Measurements from ENCODE around the gene GPHN.
A peak's percentile ranks its signal among the peaks of the same experiment; 100 is the strongest.

GPHN gene

GRCh38 chr14:67071506-67071905 is 563.6 kb downstream of the GPHN start:
- DNase-seq = peak; percentile 7

DNA sequence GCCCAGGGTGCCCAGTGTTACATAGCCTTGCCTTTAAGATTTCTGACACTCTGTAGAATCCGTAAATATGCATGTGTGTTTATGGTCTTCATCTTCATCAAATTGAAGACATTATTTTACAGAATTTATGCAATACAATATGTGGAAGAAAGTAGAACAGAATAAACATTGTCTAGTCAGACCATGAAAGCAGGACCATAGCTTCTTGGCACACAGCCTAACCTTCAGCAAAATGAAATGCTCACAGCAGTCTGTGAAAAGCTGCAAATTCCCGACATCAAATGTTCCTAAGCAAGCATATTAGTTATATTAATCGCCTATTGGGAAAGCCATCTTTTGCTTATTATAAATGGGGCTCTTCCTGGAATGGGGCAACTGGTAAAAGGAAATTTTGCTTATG is 570.0 kb downstream of the GPHN start:
- DNase-seq = no peak

DNA sequence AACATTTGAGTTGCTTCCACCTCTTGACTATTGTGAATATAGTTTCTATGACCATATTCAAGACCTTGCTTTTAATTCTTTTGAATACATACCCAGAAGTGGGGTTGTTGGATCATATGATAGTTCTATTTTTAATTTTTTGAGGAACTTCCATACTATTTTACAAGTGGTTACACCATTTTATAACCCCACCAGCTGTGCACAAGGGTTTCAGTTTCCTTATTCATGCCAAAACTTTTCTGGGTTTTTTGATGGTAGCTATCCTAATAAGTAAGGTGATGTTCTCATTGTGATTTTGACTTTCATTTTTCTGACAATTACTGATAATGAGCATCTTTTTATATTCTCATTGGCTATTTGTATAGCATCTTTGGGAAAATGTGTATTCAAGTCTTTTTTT is 571.9 kb downstream of the GPHN start:
- DNase-seq = no peak

DNA sequence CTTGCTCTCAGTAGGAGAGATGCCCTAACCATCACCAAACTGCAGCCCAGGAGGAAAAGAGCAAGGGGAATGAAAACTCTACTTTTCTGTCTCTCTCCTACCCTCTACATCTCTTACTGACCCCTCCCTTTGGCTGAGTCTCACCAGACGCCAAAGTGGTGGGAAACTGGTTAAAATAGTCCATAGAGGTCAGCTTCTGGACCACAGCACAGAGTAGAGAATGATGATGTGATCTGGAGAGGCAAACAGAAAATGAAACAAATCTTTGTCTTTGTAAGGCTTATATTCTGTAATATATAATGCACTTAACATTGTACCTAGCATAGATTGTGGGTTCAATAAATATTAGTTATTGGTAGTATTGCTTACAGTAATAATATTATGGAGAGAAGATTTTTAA is 600.3 kb downstream of the GPHN start:
- DNase-seq = no peak

DNA sequence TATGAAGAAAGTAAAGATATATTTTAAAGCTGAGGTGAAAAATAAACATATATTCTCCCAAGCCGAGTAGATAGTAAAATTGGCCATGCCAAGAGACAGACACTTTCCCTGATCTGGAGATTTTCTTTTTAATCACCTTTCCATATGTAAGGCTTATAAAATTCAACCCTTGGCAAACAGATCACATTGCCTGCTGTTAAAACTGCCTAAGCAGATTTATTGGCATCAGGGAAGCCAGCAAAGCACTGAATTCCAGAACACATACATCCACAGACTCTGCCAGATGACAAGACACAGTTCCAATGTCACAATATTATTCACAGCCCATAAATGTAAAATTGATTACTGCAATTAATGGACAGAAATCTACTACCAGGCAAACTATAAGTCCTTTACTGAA is 603.1 kb downstream of the GPHN start:
- no peak for DNase-seq

DNA sequence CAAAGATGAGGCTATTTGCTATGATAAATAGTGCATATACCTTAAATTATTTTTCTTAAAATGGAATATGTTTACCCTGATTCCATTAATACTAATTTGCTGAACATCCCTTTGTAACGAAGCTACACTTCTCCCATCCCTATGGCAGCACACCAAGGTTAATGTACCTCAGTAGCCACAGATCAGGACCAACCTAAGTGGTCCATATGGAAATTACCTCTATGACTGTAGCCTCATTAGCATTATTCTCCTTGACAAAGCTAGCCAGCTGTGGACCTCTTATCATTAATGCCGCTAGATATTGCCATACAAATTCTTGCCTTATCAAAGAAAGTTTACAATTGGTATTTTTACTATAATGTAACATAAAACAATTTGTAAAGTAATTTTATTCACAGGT is 604.4 kb downstream of the GPHN start:
- DNase-seq = no peak

DNA sequence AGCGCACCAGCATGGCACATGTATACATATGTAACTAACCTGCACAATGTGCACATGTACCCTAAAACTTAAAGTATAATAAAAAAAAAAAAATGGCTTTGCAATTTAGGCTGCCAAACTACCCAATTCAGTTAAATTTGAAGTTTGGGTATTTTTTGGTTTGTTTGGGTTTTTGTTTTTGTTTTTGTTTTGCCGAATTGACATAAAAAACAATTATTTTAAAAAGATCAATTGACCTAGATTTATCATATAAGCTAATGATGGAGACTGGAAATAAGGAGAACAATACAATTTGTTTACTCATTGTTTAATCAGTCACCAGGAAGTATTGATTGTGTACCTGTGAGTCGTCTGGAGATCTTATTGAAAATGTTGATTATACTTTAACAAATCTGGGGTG is 619.2 kb downstream of the GPHN start:
- DNase-seq = no peak

GRCh38 chr14:67129768-67130167 is 621.8 kb downstream of the GPHN start:
- no peak for DNase-seq

GRCh38 chr14:67131691-67132090 is 623.7 kb downstream of the GPHN start:
- DNase-seq = no peak

- no peak for DNase-seq
Observed at GRCh38 chr14:67133144-67133543, 625.2 kb downstream of the GPHN start.

DNA sequence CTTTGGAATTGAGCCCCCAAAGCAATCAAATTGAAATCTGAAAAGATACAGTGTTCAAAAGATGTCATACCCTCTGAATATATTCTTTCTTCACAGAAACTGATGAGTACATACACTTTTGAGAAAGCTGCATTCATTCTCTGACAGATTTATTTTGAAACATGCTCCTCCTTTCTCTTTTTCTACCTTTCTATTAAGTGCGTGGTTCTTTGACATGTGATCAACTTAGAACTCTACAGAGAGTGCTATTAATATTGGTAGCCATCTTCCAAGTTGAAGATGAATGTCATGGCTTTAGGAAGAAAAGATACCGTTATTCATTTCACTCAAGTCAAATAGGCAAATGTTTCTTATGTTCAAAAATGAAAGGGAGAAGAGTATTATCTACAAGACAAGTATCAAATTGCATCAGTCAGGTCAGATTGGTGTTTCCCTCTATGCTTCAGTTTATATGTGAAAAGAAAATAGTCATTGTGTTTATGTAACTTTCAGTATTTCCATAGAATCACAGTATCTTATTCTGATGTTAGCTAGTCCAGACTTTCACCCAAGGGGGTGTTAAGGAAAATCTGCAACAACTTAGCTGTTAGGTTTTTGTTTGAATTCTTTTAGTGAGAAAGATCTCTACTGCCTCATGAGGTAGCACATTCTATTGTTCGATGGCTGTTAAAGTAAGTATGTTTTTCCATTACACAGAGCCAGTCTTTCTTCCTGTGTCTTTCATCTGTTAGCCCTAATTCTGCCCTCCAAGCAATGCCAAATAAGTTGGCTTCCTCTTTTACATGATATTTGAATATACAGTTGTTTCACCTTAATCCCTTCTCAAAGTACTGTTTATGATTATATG is 625.9 kb downstream of the GPHN start:
- DNase-seq = no peak

DNA sequence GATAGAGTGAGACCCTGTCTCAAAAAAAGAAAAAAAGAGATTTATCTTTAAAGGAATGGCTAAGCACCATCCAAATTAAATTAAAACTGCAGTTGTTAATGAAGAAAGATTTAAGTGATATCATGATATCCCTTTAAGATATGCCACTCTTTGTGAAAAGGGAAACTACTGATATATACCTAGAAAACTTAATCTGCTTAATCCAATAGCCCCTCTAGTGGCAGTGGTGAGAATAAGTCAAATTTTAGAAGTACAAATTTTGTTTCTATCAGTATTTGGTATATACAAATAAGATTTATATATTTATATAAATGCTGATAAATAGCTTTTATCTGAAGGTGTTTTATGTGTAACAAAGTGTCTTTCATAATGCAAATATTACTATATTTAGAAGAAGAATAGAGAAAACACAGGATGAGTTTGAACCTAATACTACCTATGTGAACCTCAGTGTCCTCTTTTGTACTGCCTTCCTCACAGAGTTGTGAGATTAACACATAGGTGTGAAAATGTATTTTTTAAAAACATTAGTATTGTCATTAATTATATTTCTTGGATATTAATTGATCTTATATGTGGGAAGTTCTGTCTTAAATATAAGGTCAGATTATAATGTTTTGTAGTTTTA is 629.9 kb downstream of the GPHN start:
- peak; percentile 51 for DNase-seq

DNA sequence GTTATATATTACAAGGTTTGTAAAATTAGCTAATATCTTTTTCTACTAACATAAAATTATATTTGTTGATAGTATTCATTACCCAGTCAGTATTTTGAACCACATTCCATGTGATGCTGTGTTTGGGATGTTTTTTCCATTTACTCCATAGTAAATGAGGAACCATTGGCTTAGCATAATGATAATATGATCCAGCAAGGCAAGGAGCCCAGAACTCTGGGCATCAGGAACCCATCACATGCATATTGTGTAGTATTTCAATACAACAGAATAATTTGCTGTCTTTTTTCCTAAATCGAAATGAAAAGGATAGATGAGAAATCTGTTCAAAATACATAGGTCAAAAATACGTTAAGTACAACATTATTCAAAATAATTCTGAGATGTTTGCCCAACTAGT is 632.6 kb downstream of the GPHN start:
- DNase-seq = no peak

GRCh38 chr14:67141146-67141900 is 633.4 kb downstream of the GPHN start:
- DNase-seq = no peak

GRCh38 chr14:67151082-67151666 is 643.2 kb downstream of the GPHN start:
- DNase-seq = no peak

DNA sequence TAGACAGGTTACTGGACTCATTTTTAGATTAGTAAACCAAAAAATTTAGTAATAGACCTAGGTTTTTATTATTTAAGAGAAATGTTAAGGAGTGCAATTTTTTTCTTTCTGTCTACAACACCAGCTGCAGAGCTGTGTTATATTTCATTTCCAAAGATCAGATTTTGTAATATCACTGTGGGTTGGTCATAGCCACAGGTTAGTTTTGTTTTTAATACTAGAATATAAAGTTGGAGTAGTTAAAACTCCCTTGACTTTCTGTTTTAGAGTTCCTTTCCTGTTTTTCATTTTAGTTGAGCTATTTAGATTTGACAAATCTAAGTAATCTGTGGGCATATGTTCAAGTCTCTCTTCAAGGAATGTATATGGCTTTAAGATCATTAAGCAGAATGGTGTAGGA is 650.6 kb downstream of the GPHN start:
- DNase-seq = no peak

GRCh38 chr14:67162385-67162784 is 654.4 kb downstream of the GPHN start:
- DNase-seq = no peak

DNA sequence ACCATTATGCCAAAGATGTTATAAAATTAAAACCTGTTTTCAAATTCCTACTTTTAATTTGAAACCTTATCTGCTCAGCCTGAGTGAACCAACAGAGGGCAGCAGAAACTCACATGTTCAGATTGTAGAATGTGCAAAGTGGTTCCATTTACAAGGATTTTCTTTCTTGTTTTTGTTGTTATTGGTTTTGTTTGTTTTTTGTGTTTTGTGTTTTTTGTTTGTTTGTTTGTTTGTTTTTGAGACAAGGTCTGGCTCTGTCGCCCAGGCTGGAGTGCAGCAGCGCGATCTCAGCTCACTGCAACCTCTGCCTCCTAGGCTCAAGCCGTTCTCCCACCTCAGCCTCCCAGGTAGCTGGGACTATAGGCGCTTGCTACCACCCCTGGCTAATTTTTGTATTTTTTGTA is 658.5 kb downstream of the GPHN start:
- peak; percentile 75 for DNase-seq

GRCh38 chr14:67167420-67168109 is 659.6 kb downstream of the GPHN start:
- no peak for DNase-seq

- no peak for DNase-seq
Observed at GRCh38 chr14:67168110-67168441, 660.1 kb downstream of the GPHN start.

- DNase-seq = peak; percentile 33
Observed at GRCh38 chr14:67170660-67171059, 662.7 kb downstream of the GPHN start.

GRCh38 chr14:67172056-67172455 is 664.1 kb downstream of the GPHN start:
- no peak for DNase-seq

DNA sequence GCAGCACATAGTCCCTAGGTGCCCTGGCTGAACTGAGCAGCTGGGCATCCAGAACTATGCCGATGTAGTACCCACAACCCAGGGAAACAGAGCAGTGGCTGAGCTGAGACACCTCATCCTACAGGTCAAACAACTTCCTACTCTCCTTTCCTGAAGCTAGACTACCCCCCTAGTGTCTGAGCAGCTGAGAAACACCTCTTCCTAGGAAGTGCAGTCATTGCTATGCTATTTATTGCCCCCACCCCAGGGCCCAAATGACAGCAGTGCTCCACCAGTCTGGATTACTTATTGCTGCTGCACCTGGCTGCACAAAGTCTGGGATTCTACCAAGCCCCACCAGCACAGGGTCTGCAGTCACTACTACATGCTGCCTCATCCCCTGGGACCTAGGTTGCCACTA is 664.6 kb downstream of the GPHN start:
- DNase-seq = no peak
